HG03378 (cell line): ENCODE data around the gene TENM3.

ENCODE experiments used
- ATAC-seq: cut with Tn5 transposase; IDR thresholded peaks from one replicate; pipeline ENCODE4 v1.9.1; 2021; ENCODE audit warnings: mild to moderate bottlenecking, moderate library complexity; ENCODE audit not compliant: unreplicated experiment

Gene TENM3

GRCh38 chr4:182251116-182251515 is 7.9 kb downstream of the TENM3 start:
- no peak for ATAC-seq

- ATAC-seq = no peak
Measured at GRCh38 chr4:182252220-182252619, 9.0 kb downstream of the TENM3 start.

DNA sequence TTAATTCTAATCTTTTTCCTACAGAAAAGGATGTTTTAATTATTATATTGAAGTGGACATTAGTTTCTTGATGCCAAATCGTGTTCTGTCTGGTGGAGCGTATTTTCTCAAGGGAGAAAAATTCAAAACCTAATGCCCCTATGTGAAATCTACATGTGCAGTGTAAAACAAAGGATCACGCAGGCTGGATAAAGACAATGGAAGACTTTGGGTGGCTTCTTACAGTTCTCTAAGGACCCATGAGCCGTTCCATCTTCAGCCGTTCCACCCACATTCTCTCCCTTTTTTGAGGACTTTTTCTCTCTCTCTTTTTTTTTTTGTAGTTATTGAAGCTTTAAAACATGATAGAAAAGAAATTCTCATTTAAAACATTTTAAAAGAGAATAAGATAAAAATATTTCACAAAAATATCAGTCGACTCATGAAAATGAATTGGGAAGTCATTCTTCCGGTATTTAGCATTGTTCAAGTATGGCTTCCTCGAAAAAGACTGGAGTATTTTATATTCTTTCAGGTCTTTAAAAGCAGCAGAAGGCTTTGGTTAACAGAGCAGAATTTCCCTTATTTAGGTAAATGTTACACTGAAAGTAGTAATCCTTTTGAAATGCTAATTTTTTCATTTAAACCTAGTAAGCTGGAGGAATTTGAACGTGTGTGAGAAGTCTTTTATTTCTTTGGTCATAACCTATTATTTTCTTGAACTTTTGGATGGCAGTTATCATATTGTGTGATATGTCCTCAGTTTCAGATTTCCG is 11.0 kb downstream of the TENM3 start:
- ATAC-seq = no peak

DNA sequence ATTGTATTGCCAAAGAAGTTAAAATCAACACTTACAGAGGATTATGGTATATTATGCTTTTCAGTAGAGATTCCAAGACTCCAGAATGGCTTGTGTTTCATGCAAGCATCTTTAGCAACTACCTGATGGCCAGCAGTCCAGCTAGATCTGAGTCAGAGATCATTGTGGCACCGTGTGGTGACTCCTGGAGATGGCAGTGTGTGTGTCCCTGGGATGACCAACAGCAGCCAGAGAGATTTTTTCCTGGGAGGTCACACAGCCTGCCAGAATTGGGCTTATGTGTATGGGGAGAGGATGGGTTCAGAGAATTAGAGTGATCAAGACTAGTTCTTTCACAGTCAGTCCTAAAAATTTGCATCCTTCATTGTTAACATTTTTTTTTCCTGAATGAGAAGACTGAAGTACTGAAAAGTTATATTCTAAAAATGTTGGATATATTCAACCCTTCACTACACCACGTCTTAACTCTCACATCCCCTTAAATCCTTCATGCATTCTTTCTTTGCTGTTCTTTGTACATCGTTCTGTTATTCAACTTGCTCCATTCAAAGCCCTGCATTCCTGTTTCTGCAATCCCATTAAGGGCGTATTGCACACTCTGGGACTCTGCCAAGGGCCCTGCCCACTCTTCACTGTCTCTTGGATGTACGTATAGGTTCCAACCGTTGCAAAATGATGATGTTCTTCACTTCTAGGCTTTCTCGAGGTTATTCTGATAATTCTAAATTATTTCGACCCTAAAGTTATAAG is 12.4 kb downstream of the TENM3 start:
- no peak for ATAC-seq

DNA sequence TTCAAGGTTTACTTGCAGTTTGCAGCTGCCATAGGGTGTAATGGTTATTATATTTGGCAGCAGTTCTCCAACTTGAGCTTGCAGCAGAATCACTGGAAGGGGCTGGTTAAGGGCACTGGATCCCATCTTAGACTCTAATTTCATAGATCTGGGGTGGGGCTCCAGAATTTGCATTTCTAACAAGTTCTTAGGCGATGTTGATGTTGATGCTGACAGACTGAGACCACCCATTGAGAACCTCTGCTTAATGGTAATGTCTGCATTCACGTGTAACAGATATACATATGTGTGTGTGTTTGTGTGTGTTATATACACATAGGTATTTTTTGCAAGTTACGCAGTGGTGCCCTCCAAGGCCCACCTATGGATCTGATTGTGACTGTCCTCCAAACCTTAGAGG is 13.8 kb downstream of the TENM3 start:
- no peak for ATAC-seq

- no peak for ATAC-seq
Measured at GRCh38 chr4:182257503-182257902, 14.3 kb downstream of the TENM3 start.

DNA sequence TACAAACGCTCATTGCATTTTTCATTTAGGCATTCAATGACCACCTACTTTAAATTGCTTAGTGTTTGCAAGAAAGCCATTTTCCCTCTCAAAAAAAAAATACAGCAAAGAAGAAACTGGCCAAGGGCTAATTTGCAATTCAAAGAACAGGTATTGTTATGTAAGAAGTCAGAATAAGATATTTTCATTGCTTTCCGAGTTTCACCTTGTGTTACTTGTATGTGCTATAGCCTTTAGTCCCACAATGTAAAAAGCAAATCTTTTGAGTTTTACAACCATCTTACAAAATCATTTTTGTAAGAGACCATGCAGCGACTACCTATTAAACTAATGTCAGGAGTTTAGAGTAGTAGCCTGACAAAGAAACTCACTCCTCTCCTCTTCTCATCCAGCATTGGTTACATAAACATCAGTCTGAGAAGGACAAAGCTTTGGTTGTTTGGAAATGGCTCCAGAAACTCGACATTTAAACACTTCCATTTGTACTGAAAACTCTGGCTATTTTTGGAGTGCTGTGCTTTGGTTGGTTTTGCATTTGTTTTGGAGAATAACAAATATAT is 15.3 kb downstream of the TENM3 start:
- no peak for ATAC-seq

DNA sequence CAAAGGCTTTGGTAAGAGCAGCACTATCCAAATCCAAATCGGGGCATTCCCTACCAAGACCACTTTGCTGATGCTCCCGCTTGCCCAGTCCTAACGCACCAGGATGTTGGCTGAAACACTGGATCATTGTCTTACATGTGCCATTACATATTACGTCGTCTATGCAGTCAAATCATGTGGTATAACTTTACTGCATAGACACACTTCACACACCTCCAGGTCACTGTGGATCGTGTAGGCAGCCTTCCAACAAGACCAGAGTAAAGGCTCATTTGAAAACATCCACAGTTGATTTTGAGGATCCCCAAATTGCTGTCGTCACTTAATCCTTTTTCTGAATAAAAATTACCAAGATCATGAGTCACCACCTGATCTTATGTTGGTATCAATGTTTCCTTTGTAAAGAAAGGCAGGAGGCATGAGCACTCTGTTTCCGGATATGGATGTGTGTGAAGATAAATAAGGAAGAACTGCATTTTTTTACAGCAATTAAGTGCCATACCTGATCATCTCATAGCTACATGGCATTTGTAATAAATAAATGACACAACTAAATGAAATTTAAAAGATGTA is 18.5 kb downstream of the TENM3 start:
- ATAC-seq = no peak

DNA sequence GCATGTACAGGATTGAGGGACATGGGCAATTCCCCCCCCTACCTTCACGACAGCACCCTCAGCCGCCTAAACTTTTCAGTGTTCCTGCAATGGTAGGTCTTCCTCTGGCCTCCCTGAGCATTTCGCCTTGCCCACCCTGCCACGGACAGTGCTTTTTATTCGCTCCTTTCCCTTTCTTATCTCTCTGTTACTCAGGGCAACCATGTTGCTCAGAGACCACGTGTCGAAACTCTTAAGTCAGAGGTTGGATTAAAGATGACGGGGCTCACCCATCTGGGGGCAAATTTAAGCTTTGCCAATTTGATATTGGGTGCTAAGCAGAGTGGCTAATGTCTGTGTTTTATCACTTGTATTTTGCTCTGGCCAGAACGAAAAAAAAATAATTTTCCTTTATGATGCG is 20.4 kb downstream of the TENM3 start:
- ATAC-seq = no peak

DNA sequence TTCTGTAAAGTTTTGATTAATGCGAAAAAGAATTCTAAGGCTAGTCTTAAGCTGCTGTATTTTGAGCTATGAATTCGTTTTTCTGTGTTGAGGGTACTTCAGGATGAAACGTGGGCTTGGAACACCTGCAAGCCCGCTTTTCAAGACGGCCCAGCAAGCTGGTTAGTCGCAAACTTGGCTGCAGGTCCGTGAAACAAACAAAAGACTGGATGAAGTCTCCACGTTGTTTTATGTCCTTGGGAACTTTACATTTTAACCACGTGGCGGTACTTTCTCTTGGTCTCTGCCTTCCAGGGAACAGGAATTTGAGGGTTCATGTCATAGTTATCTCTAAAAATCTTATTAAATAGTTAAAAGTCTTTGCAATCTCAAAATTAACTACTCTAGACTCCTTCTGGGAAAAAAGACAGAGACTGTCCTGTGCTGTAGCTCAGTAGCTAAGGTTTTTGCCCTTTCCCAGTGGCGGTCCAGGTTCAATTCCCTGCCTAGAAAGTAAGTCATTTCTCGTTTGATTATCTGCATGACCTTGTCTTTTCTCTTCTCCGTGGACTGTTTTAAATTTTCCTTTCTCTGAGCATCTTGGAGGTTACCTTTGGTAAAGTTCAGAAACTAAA is 21.0 kb downstream of the TENM3 start:
- no peak for ATAC-seq

DNA sequence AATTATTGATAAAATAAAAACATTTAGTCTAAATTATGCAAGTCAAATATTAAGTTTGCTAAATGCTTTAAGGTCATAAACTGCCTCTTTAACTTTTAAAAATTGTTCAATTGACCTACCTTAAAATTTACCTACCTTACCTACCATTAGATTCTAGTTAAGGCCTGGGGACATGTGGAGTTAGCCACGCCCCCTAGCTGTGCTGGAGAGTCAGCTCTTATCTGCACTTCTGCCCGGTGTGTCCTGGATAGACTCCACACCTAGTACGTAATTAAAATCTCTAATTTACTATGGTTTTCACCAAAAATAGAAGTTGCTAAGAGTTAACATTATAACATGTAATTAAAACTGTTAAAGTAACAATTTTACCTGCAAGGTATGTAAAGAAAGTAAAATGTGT is 22.7 kb downstream of the TENM3 start:
- no peak for ATAC-seq

- ATAC-seq = no peak
Measured at GRCh38 chr4:182267048-182267447, 23.8 kb downstream of the TENM3 start.

DNA sequence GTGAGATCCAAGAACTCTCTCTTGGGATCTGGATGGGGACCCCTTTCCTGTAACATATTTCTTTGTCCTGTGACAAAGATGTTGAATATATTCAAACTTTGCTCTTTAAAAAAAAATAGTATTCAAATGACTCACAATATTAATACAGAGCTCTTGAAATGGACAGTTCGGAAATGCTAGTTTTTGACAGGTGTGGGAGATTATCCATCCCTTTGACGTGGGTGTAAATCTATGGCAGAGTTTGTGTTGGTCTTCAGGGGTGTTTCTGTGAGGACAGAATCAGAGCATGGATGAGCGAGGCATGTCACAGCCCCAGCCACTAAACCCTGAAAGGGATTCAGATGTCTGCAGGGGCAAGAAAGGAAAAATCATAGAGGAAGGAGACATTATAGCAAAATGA is 25.8 kb downstream of the TENM3 start:
- no peak for ATAC-seq

- ATAC-seq = no peak
Measured at GRCh38 chr4:182271731-182272130, 28.5 kb downstream of the TENM3 start.

- ATAC-seq = no peak
Measured at GRCh38 chr4:182272151-182272550, 28.9 kb downstream of the TENM3 start.

DNA sequence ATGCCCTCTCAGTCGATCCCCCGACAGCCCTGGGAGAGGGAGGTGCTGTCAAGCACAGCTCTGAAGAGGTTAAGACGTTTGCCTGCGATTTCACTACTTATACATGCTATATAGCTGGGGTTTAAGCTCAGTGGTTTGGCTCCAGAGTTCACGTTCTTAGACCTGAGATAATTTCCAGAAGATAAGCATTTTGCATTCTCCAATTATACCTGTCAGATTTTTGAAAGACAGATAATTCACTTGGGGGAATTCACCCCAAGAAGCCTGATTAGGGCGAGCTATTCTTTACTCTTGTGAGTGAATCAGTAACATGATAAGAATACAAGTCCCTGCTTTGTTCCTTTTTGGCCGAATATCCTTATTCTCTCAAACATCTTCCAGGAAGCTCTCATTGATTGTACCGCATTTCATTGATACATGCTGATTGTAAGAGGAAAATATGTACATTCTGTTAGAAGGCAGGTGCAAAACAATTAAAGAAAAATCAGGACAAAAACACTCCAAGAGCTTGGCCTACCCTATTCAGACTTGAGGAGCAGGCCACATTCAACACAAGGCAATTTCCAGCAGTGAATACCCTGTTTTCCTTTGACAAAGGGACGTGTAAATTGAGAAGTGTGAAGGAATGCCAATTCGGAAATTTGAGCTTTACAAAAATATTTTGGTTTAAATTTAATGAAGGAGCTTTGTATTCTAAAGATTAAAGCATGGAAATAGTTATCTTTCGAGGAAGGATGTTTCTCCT is 30.2 kb downstream of the TENM3 start:
- ATAC-seq = no peak

GRCh38 chr4:182276210-182277109 is 33.3 kb downstream of the TENM3 start:
- no peak for ATAC-seq

GRCh38 chr4:182277377-182277776 is 34.2 kb downstream of the TENM3 start:
- no peak for ATAC-seq

DNA sequence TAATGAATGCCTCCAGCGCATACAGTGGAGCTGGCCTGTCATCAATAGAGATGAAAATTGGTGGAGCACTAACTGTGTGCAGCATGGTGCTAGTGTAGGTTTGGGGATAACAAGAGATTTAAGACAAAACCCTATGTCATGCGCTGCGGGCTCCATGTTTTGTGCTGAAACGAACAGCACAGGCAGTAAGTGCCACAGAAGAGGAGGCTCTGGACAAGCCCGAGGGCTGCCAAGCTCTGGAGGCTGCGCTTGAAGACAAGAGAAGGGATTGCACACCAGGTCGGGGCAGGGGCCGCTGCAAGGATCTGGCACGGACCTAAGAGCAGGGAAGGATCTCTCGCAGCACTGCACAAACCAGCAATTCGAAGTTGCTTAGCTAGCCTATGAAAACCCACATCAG is 35.5 kb downstream of the TENM3 start:
- ATAC-seq = no peak
